DND-41 (cell line): Measurements from ENCODE around the gene PEPD.

Source experiments
- ATAC-seq: fragments of 200-7000 bp; cut with Tn5 transposase; 3 replicates; pipeline ENCODE4 v1.9.1; 2021; ENCODE audit warnings: low read depth; ENCODE audit not compliant: insufficient read depth
- DNase-seq: peaks from one replicate; pipeline ENCODE4 v3.0.0-alpha.2; 2020
- H2AFZ ChIP-seq: 2 replicates; pipeline ENCODE4 v1.6.0; 2012; ENCODE audit warnings: low read depth, low read length
- H3K27ac ChIP-seq: 2 replicates; pipeline ENCODE4 v1.5.1; 2012; ENCODE audit warnings: low read length, inconsistent platforms
- H3K27me3 ChIP-seq: fragments of 200-600 bp; sonication (generic); 2 replicates; pipeline ENCODE4 v1.6.0; 2012; ENCODE audit warnings: low read length, mild to moderate bottlenecking, inconsistent platforms; ENCODE audit not compliant: insufficient read depth, poor library complexity
- H3K36me3 ChIP-seq: 2 replicates; pipeline ENCODE4 v1.5.1; 2012; ENCODE audit warnings: low read length, inconsistent platforms; ENCODE audit not compliant: insufficient read depth
- H3K4me1 ChIP-seq: 2 replicates; pipeline ENCODE4 v1.5.1; 2012; ENCODE audit warnings: mild to moderate bottlenecking, low read length; ENCODE audit not compliant: insufficient read depth
- H3K4me2 ChIP-seq: 2 replicates; pipeline ENCODE4 v1.6.0; 2012; ENCODE audit warnings: mild to moderate bottlenecking, moderate library complexity, low read length, inconsistent platforms; ENCODE audit not compliant: insufficient read depth
- H3K4me3 ChIP-seq, 2 experiments: fragments of 200-600 bp in 1 of 2; shearing (Covaris generic) in 1 of 2; 2 replicates each; pipeline ENCODE4 v1.5.1; 2012 to 2016; ENCODE audit warnings: inconsistent platforms in 2 of 2, low read length in 2 of 2, mild to moderate bottlenecking in 2 of 2, low read depth in 1 of 2, moderate library complexity in 1 of 2
- H3K79me2 ChIP-seq: 2 replicates; pipeline ENCODE4 v1.6.0; 2012; ENCODE audit warnings: low read length, inconsistent platforms; ENCODE audit not compliant: insufficient read depth
- H3K9ac ChIP-seq: 2 replicates; pipeline ENCODE4 v1.6.0; 2012; ENCODE audit warnings: low read depth, mild to moderate bottlenecking, inconsistent platforms, low read length, moderate library complexity
- H3K9me3 ChIP-seq: 2 replicates; pipeline ENCODE4 v1.5.1; 2012; ENCODE audit warnings: low read length, moderate library complexity, mild to moderate bottlenecking, inconsistent platforms; ENCODE audit not compliant: insufficient read depth, severe bottlenecking
- H4K20me1 ChIP-seq: 2 replicates; pipeline ENCODE4 v1.6.0; 2012; ENCODE audit warnings: low read length; ENCODE audit not compliant: insufficient read depth
- EZH2 ChIP-seq: IDR thresholded peaks from 3 replicates; pipeline ENCODE4 v1.6.1; 2012; ENCODE audit warnings: borderline replicate concordance, low read depth, mild to moderate bottlenecking, moderate library complexity, low read length, inconsistent platforms; ENCODE audit not compliant: severe bottlenecking
- TF ChIP-seq, protein P1 (sequence below): IDR thresholded peaks from 2 replicates; pipeline ENCODE4 v1.5.1; 2012; ENCODE audit warnings: borderline replicate concordance, low read length, moderate library complexity, mild to moderate bottlenecking; ENCODE audit not compliant: poor library complexity, severe bottlenecking; ENCODE audit errors: extremely low read depth

Gene PEPD

DNA sequence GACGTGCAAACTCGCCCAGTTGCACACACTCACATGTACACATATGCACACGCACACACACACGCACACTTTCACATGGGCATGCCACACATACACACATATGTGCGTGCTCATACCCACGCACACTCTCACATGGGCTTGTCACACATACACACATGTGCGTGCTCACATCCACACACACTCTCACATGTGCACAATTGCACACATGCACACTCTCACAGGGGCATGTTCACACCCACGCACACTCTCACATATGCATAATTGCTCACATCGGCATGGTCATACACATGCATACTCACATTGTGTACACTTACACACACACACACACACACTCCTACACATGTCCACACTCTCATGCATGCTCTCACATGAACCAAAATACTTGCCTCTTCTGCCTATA lies 32.8 kb upstream of the PEPD start:
- H3K9ac ChIP-seq = no peak overlapping the region
- H3K9me3 ChIP-seq = no peaks in the 10 kb centered on the region
- H4K20me1 ChIP-seq = no peaks in the 10 kb centered on the region
- no peak overlapping the region for H3K4me2 ChIP-seq
- H3K27ac ChIP-seq = no peak overlapping the region
- ATAC-seq (no peak), DNase-seq (no peak)
- TF ChIP-seq, protein P1, sequence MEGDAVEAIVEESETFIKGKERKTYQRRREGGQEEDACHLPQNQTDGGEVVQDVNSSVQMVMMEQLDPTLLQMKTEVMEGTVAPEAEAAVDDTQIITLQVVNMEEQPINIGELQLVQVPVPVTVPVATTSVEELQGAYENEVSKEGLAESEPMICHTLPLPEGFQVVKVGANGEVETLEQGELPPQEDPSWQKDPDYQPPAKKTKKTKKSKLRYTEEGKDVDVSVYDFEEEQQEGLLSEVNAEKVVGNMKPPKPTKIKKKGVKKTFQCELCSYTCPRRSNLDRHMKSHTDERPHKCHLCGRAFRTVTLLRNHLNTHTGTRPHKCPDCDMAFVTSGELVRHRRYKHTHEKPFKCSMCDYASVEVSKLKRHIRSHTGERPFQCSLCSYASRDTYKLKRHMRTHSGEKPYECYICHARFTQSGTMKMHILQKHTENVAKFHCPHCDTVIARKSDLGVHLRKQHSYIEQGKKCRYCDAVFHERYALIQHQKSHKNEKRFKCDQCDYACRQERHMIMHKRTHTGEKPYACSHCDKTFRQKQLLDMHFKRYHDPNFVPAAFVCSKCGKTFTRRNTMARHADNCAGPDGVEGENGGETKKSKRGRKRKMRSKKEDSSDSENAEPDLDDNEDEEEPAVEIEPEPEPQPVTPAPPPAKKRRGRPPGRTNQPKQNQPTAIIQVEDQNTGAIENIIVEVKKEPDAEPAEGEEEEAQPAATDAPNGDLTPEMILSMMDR = no peak
- H3K79me2 ChIP-seq = no peaks in the 10 kb centered on the region
- no peaks in the 10 kb centered on the region for H3K4me1 ChIP-seq
- no peaks in the 10 kb centered on the region for H3K36me3 ChIP-seq
- H2AFZ ChIP-seq = no peak overlapping the region
- H3K27me3 ChIP-seq = no peaks in the 10 kb centered on the region
- no peak overlapping the region for H3K4me3 ChIP-seq

GRCh38 chr19:33553530-33554310 lies 32.1 kb upstream of the PEPD start:
- no peak overlapping the region for H3K9ac ChIP-seq
- no peaks in the 10 kb centered on the region for H3K36me3 ChIP-seq
- no peaks in the 10 kb centered on the region for H3K4me1 ChIP-seq
- H3K27me3 ChIP-seq = no peaks in the 10 kb centered on the region
- H3K4me3 ChIP-seq = no peak overlapping the region
- no peaks in the 10 kb centered on the region for H3K79me2 ChIP-seq
- H3K9me3 ChIP-seq = no peaks in the 10 kb centered on the region
- H3K27ac ChIP-seq = no peak overlapping the region
- ATAC-seq (no peak), DNase-seq (no peak)
- H4K20me1 ChIP-seq = no peaks in the 10 kb centered on the region
- no peak for TF ChIP-seq EZH2
- TF ChIP-seq, protein P1 = no peak
- no peak overlapping the region for H2AFZ ChIP-seq
- no peak overlapping the region for H3K4me2 ChIP-seq

GRCh38 chr19:33552928-33553279 lies 31.3 kb upstream of the PEPD start:
- TF ChIP-seq, protein P1 = no peak
- TF ChIP-seq EZH2 = no peak
- H3K36me3 ChIP-seq = no peaks in the 10 kb centered on the region
- DNase-seq (no peak), ATAC-seq (no peak)
- H3K9ac ChIP-seq = no peak overlapping the region
- no peak overlapping the region for H3K4me3 ChIP-seq
- H4K20me1 ChIP-seq = no peaks in the 10 kb centered on the region
- no peak overlapping the region for H3K4me2 ChIP-seq
- no peaks in the 10 kb centered on the region for H3K27me3 ChIP-seq
- no peaks in the 10 kb centered on the region for H3K4me1 ChIP-seq
- no peak overlapping the region for H3K27ac ChIP-seq
- no peak overlapping the region for H2AFZ ChIP-seq
- H3K9me3 ChIP-seq = no peaks in the 10 kb centered on the region
- no peaks in the 10 kb centered on the region for H3K79me2 ChIP-seq
